GM19324 (cell line): Measurements from ENCODE around the gene NSF.
"Not testable (repeated sequence)": the region's sequence is repeated elsewhere in the genome, so short reads cannot be mapped to it uniquely, and the experiment has no call there.

Experiments
- ATAC-seq: cut with Tn5 transposase; IDR thresholded peaks from one replicate; pipeline ENCODE4 v1.9.1; 2021; ENCODE audit warnings: mild to moderate bottlenecking, moderate library complexity; ENCODE audit not compliant: unreplicated experiment, low FRiP score

Gene NSF

DNA sequence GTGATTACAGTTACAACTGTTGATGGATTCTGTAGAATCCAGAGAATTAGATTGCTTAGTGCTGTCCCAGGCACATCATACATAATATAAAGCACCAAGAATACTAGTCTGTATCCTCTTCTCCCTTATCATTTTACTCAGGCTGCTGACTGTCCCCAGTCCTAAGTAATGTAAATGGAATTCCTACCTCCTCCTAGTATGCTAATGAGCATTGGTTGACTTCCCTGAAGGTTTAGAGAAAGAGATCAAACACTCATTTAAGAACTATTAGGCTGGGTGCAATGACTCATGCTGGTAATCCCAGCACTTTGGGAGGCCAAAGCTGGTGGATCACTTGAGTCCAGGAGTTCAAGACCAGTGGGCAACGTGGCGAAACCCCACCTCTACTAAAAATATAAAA lies 37.0 kb downstream of the NSF start:
- ATAC-seq: not testable (repeated sequence)

DNA sequence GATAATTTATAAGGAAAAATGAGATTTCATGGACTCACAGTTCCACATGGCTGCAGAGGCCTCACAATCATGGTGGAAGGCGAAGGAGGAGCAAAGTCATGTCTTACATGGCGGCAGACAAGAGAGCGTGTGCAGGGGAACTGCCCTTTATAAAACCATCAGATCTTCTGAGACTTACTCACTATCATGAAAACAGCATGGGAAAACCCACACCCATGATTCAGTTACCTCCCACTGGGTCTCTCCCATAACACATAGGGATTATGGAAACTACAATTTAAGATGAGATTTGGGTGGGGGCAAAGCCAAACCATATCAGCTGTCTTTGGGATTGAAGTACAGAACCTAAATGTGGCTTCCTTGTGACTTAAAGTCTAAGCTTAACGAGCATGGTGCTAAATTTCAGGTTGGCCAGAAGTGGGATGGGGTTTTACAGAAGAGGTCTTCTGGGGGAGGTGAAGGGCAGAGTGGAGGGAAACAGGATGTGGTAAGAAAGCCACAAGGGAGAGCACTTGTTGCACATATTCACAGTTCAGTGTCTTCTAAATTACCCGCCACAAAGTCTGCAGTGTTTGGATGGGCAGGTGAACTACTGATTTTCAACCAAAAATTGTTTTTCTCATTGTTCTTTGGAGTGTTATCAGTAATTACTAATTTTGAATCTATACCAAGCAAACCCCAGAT lies 38.4 kb downstream of the NSF start:
- not testable (repeated sequence) for ATAC-seq

DNA sequence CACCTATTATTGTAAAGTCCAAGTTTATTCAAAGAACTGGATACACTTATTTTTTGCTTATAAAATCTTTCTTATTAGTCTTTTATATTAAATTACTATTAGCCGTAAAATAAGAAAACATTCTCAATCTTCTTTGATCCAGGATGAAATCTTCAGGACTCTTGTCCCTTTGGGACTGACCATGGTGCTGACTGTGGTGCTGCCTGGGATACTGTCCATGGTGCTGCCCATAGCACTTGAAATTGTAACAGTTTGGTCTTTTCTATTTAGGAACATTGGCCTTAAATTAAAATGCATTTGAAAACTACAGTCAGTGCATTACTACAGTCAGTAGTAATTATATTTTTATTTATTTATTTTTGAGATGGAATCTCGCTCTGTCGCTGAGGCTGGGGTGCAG lies 41.7 kb downstream of the NSF start:
- ATAC-seq: not testable (repeated sequence)

DNA sequence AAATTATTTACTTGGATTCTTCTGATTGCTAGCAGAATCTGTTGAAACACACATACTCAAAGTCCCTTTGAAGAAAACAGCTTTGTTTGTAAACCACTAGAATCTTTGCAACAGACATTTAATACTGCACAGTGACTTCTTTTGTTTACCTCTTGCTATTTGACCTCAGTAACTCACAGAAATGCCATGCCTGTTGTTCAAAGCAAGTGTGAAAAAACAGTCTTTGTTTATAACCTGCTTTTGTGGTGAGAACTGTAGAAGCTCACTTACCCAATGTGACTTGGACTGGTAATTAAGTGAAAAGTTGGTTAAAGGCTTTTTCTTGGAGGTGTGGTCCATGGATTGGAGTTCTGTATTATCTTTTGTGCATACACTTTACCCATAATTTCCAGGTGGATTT lies 44.4 kb downstream of the NSF start:
- not testable (repeated sequence) for ATAC-seq

DNA sequence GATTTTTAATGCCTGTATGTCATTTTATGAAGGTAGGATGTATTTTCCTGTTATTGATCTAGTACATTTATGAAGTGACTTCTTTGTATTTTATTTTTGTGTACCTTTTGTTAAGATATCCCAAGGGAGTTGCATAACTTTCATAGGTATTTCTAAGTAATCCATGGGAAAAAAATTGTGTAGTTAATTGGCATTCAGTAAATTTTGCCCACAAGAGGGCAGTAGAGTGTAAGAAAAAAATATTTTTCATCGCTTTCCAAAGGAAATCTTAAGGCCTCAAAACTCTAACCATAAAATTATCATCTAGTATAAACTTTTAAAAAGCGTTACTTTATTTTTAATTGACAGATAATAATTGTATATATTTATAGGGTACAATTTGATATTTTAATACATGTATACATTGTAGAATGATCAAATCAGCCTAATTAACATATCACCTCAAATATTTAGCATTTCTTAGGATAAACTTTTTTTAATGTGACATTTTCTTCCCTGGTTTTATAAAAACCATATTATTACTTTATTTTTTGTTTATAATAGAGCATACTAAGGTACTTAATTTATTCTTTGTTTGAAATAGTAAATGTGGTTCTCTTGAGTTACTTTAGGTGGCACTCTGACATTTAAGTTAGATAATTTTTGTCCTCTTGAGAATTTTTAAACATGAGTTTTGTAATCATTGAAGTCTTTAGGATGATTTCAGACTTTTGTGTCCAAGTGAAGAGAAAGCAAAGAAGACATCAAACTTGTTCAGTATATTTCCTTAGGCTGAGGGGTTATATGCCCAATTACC lies 51.6 kb downstream of the NSF start:
- ATAC-seq: not testable (repeated sequence)

DNA sequence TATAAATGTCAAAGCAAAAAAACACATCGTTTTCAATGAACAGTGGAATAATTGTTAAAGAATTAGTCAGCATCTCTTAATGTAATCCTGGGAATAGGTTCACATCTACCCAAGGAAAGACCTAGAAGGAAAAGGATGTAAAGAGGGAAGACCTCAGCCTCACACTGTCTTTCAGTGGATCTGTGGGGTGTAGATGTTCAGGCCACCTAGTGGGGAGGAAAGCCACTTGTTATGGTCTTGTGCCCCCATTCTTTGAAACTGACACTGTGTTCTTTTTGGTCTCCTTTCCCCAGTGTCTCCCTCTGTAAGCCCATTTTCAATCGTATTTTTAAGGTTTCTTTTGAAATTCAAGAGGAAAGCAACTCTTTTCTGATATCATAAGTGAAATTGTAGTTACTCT lies 56.8 kb downstream of the NSF start:
- not testable (repeated sequence) for ATAC-seq

DNA sequence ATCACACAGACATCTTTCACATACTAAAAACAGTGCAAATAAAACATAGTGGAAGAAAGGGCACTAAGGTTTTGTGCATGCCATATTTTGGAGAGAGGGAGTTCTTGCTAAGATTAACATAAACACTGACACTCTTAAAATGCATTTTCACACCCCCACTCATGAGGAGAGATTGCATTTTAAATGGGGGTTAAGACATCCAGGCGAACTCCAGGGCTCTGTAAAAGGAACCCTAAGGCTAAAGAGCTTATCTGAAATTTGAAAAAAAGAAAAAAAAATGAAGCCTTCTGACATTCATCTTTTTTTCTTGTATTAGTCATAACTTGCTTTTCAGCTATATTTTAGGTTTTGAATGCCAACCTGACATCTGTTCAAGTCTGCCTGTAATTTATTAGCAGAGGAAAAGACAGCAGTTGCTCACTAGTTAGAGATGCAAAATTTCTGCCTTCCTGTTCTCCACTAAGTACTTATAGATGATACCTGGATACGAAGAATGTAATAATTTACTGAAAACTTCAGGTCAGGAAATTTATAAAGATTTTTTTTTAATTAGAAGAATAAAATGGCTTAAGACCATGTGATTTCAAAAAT lies 57.3 kb downstream of the NSF start:
- ATAC-seq: not testable (repeated sequence)

DNA sequence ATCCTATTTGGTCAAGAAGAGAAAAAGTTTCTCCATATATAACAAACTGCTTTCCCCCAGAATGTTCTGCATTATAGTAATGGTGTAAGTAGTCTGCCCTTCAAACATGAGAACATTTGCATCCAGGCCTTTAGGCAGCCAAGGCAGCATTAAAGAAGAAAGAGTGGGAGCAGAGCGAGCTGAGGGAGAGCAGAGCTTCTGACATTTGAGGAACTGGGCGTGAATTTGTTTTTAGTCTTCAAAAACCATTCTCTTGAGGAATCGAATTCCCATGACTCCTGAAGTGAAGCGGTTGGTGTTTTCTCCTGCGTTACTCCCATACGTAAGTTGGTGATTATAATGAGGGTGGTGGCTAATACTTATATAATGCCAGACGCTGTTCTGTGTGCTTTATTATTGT lies 58.8 kb downstream of the NSF start:
- not testable (repeated sequence) for ATAC-seq

DNA sequence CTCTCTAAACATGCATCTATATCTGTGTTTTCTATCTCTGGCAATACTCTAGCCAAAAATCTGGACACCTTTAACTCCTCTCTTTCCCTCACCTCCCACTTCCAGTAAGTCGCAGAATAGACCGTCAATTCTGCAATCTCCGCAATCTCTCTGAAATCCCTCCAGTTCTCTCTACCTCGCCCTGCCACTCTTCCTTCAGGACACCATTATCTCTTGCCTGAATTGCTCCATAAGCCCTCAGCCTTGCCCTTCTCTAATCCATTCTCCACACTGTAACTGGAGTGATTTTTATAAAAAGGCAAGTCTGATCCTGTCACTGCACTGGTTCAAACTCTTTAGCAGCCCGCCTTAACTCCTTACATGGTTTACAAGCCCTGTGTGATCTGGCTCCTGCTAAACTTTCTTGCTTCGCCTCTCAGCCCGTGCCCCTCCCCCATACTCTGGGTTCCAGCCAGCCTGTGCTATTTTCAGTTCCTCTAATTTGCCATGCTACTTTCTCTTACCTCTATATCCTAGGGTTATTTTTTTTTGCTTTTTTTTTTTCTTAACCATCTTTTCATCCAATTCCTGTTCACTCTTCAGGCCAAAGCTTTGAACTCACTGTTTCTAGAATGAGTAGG lies 61.7 kb downstream of the NSF start:
- ATAC-seq: not testable (repeated sequence)

DNA sequence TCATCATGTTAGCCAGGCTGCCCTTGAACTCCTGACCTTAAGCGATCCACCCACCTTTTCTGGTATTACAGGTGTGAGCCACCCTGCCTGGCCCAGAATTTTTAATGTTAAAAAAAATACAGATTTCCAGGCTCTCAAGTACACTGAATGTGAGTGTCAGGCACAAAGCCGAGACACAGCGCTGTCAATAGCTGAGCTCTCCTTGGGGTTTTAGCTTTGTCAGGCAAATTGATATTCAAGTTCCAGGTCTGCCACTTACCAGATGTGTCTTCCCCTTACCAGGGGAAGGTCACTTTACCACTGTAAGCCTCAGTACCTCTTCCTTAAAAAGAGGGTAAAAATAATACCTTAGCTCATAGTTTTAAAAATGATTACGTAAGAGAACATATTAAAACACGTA lies 67.8 kb downstream of the NSF start:
- not testable (repeated sequence) for ATAC-seq

DNA sequence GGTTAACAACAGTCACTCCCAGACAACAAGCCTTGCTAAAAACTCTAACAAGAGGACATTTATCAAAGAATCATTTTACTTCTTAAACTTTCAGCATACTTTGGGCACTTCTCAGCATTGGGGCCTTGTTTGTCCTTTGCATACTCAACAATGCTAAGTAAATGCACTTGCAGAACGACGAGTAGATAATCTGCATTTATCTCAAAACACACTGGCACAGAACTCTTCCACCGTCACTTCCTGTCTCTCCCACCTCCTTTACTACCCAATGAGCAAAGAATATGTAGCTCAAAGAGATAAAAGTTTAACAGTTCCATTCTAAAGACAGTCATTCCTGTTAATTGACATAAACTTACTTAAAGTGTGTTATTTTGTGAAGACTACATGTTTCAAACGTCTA lies 69.2 kb downstream of the NSF start:
- not testable (repeated sequence) for ATAC-seq

DNA sequence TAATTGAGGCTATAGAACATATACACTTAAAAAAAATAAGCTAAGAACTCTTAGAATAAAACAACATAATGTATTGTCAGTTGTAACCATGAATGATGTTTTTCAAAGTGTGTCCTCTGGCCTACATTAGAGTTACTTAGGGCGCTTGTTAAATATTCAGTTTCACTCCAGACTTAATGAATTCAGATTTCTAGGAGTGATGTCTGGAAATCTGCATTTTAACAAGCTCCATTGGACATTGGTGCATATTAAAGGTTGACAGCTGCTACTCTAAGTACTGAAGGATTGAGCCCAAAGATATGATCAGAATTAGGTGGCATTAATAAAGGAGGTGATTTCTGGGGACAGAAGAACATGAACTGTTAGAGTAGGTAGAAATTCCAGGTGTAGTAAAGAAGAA lies 72.7 kb downstream of the NSF start:
- not testable (repeated sequence) for ATAC-seq

DNA sequence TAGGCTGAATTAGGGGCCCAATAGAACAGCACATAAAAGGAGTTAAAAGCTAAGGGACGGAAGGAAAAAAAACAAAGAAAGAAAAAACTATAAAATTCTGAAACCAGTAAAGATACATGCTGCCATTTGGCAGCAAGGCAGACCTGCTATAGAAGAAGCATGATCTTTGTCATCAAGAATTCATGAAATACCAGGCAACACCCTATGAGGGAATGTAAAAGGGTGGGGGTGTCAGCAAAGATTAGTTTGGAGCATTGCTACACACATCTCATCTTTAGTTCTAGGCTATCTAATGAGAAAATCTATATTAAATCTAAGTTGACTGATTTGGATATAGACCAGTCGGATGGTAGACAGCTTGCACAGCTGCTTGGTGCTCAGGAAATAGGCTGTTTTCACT lies 73.1 kb downstream of the NSF start:
- ATAC-seq: not testable (repeated sequence)

DNA sequence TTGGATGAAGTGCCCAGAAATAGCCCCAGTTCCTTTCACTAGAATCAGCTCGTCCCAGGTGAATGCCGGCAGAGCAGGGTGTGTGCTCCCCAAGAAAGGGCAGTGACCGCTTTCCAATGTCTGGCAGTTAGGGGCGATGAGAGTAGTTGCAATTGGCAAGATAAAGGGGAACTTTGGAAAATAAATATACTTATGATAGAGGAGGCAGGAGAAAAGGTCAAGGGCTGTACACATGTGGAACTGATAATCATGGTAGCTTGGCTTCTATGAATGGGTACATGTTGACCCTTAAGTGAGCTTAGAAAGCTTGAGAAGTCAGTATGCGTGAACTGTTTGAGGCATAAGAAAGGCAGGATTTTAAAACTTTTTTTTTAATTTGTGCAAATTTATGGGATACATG lies 75.5 kb downstream of the NSF start:
- ATAC-seq: not testable (repeated sequence)

DNA sequence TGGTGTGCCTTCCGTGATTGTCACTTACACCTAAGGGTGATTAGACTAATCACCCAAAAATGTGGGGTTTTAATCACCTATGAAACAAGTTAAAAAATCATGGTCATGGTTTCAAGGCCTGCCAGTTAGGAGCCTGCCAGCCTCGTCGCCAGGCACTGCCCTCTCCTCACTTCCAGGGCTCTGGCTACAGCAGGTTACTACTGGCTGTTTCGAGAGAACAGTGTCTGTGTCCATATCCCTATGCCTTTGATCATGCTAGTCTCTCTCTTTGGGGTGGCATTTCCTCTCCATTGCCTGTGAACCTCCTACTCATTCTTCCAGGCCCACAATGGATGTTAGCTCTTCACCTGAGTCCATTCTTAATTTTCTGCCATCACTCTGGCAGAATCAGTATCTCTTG lies 80.3 kb downstream of the NSF start:
- not testable (repeated sequence) for ATAC-seq

DNA sequence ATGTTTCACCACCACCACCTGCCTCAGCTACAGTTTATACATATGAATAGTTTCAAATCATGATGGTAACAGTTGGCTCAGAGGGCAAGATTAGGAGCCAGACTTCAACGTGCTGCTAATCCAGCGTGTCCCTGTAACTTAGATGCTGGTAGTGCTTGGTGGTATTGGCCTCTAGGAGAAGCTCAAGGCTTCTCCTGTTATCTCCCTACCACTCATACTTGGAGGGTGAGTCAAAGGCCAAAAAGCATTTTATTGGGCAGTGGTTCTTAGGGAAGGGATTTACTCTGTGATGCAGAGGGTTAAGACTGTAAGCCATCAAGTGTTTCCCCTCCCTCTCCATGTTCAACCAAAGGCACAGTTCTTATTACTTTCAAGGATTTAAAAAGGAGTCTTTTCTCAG lies 82.3 kb downstream of the NSF start:
- not testable (repeated sequence) for ATAC-seq

DNA sequence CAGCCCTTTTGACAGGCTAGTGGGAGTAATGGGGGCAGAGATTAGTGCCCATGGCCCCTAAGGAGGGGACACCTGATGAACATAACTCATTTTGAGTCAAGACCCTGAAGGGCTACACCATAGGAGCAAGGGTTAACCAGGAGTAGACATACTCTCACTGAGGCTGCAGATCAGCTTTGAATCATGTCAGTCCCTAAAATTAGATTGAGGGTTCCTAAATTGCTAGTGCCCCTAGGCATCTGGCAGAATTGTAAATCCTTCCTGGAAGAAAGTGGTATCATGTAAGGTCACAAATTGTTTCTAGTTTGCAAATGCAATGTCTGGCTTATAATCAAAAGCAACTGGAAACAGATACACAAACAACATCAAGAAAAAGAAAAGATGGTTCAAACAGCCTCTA lies 87.3 kb downstream of the NSF start:
- not testable (repeated sequence) for ATAC-seq

DNA sequence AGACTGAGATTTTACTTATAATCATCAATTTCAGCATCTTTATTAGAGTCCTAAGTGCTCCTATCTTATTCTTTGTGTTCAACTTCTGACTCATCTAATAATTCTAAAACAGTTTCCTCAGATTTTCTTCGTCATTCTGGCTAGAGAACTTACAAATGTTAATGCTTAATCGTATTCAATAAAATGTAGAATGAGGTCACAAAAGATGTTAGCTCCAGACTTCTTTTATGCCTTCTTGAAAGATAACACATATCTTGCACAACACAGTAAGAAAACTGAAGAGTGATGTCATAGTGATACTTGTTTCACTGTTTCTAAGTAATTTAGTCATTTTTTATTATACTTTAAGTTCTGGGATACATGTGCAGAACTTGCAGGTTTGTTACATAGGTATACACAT lies 93.2 kb downstream of the NSF start:
- ATAC-seq: not testable (repeated sequence)

DNA sequence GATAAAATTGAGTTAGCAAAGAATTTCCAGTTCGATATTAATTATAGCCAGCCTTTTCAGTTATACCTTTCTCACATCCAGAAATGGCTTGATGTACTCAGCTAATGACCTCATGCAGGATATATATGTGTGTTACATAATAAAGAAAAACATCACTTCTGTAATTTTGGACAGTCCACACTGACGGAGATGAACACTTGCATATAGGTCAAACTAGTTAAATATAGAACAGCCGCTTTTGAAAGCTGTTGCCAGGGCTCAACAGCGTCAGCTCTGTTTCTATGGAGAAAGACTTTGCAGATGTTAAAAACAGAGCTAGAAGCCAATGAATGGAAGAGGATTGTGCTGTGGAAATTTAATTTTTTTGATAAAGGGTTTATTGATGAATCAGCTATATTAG lies 94.8 kb downstream of the NSF start:
- not testable (repeated sequence) for ATAC-seq

DNA sequence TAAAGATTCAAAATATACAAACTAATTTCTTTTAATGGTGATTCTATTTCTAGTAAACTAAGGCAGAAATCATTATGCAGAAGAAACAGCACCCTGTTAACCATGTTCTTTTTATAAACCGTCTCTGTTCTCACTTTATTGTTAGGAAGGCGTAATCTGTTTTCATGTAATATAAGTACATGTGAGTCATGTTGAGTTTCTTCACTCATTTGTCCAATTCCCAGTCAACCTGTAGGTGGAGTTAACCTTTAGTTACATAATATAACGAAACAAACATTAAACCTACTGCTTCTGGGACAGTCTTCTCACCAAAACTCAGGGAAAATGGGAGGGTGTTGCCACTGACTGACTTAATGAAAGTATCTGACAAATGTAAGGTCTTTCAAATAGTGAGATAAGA lies 101.7 kb downstream of the NSF start:
- not testable (repeated sequence) for ATAC-seq

DNA sequence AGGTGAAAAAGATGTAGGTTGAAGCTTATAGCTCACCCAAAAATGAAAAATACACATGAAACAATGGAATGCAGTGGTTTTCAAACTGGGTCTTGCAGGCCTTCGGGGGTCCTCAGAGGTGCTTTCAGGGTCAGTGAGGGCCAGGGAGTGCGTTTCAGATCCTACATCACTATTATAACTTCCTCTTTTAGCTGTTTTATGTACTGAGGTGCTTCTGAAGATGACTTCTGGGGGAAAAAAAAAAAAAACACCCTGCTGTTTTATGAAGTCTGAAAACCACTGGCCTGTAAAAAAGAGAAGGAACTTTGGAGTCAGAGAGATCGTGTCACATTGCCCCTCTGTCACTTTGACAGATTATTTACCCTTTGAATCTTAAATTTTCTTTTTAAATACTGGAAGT lies 102.8 kb downstream of the NSF start:
- not testable (repeated sequence) for ATAC-seq
